ENCODE results near the gene TIGD2. TPM values are rescaled to one million over a fixed set of nuclear protein-coding genes. Genes with fewer than 3 reads are reported as not detected.

TIGD2 gene
- total RNA-seq, 1 experiment from 2014 or later, result 3.6 TPM

- POLR2A ChIA-PET, result no interaction called here
- Histone ChIP-seq H3K4me1 (ENCODE audit: control insufficient read depth, insufficient read depth, low read length) (no peaks in the 10 kb centered on the region), H3K9me3 (ENCODE audit: control insufficient read depth, insufficient read depth, low read depth, low read length) (no peaks in the 10 kb centered on the region), H3K27ac (ENCODE audit: low read length) (no peak overlapping the region), H3K4me3 (ENCODE audit: low read depth in 2 of 2, low read length in 2 of 2) (no peak overlapping the region), H3K36me3 (ENCODE audit: control insufficient read depth, insufficient read depth, low read length) (no peaks in the 10 kb centered on the region), H3K27me3 (ENCODE audit: control insufficient read depth, insufficient read depth, low read length) (no peaks in the 10 kb centered on the region)
- in situ Hi-C loops (cut with HindIII; ENCODE audit: low pct_unique_long_range_greater_than_20kb, low sequenced_read_pairs) (no loop called here), intact Hi-C loops (cut with micrococcal nuclease; ENCODE audit: unreplicated experiment) (no loop called here)
- no peak for DNase-seq (ENCODE audit: low read depth, low spot score)
- CTCF ChIA-PET, result no interaction called here
- ATAC-seq, result no peak
- BruUV-seq (replicated peaks), result no TSS peak
- TF ChIP-seq POLR2AphosphoS5 (IDR thresholded peaks at IDR 0.05; ENCODE audit: low read depth, low read length) (no peak), TCF7L2 (IDR thresholded peaks at IDR 0.05; ENCODE audit: low read depth, low read length) (no peak), CTCF (IDR thresholded peaks at IDR 0.05) (no peak), SIN3A (IDR thresholded peaks at IDR 0.05; ENCODE audit: borderline replicate concordance, insufficient read depth, low read depth, low read length) (no peak)
Observed at GRCh38 chr4:89160806-89161205, 49.5 kb downstream of the TIGD2 start.

DNA sequence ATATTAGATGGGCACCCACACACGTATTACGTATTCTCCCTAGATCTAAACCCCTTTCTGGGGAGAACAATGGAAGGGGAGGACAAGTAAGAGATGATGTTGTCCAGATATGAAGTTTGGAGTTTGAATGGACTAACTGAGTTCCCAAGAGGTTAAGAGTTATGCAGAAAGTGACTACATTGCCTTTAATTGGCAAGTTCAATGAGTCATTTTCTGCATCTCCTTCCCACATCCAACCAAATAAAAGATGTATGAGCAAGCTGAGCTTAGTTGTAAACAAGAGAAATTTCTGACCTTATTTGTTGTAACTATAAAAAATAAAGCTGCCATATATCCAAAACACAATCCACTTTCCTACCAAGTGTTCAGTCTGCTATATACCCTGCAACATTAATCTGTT lies 50.5 kb downstream of the TIGD2 start:
- in situ Hi-C loops (cut with HindIII; ENCODE audit: low pct_unique_long_range_greater_than_20kb, low sequenced_read_pairs) (no loop called here), intact Hi-C loops (cut with micrococcal nuclease; ENCODE audit: unreplicated experiment) (no loop called here)
- Histone ChIP-seq H3K4me1 (ENCODE audit: control insufficient read depth, insufficient read depth, low read length) (no peaks in the 10 kb centered on the region), H3K27ac (ENCODE audit: low read length) (no peak overlapping the region), H3K4me3 (ENCODE audit: low read depth in 2 of 2, low read length in 2 of 2) (no peak overlapping the region), H3K27me3 (ENCODE audit: control insufficient read depth, insufficient read depth, low read length) (no peaks in the 10 kb centered on the region), H3K9me3 (ENCODE audit: control insufficient read depth, insufficient read depth, low read depth, low read length) (no peaks in the 10 kb centered on the region), H3K36me3 (ENCODE audit: control insufficient read depth, insufficient read depth, low read length) (no peaks in the 10 kb centered on the region)
- BruUV-seq (replicated peaks), result no TSS peak
- POLR2A ChIA-PET, result no interaction called here
- DNase-seq (ENCODE audit: low read depth, low spot score), result no peak
- CTCF ChIA-PET, result no interaction called here
- TF ChIP-seq, protein P1, sequence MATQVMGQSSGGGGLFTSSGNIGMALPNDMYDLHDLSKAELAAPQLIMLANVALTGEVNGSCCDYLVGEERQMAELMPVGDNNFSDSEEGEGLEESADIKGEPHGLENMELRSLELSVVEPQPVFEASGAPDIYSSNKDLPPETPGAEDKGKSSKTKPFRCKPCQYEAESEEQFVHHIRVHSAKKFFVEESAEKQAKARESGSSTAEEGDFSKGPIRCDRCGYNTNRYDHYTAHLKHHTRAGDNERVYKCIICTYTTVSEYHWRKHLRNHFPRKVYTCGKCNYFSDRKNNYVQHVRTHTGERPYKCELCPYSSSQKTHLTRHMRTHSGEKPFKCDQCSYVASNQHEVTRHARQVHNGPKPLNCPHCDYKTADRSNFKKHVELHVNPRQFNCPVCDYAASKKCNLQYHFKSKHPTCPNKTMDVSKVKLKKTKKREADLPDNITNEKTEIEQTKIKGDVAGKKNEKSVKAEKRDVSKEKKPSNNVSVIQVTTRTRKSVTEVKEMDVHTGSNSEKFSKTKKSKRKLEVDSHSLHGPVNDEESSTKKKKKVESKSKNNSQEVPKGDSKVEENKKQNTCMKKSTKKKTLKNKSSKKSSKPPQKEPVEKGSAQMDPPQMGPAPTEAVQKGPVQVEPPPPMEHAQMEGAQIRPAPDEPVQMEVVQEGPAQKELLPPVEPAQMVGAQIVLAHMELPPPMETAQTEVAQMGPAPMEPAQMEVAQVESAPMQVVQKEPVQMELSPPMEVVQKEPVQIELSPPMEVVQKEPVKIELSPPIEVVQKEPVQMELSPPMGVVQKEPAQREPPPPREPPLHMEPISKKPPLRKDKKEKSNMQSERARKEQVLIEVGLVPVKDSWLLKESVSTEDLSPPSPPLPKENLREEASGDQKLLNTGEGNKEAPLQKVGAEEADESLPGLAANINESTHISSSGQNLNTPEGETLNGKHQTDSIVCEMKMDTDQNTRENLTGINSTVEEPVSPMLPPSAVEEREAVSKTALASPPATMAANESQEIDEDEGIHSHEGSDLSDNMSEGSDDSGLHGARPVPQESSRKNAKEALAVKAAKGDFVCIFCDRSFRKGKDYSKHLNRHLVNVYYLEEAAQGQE (IDR thresholded peaks at IDR 0.05; ENCODE audit: insufficient read depth in 1 of 2, low read depth in 2 of 2, low read length in 1 of 2), result no peak
- TF ChIP-seq CTCF (IDR thresholded peaks at IDR 0.05) (no peak), TCF7L2 (IDR thresholded peaks at IDR 0.05; ENCODE audit: low read depth, low read length) (no peak), SIN3A (IDR thresholded peaks at IDR 0.05; ENCODE audit: borderline replicate concordance, insufficient read depth, low read depth, low read length) (no peak), POLR2AphosphoS5 (IDR thresholded peaks at IDR 0.05; ENCODE audit: low read depth, low read length) (no peak)
- no peak for ATAC-seq
